Hematopoietic multipotent progenitor cell treated with erythropoietin and hydrocortisone succinate and interleukin-3 and kit ligand, for 4 days (in vitro differentiated cells): ENCODE results near the gene PLEKHA5.
"Not testable (repeated sequence)": the region's sequence is repeated elsewhere in the genome, so short reads cannot be mapped to it uniquely, and the experiment has no call there.

Experiments used
- DNase-seq: peaks from one replicate; pipeline ENCODE4 v3.0.0-alpha.2; 2015

Gene PLEKHA5

DNA sequence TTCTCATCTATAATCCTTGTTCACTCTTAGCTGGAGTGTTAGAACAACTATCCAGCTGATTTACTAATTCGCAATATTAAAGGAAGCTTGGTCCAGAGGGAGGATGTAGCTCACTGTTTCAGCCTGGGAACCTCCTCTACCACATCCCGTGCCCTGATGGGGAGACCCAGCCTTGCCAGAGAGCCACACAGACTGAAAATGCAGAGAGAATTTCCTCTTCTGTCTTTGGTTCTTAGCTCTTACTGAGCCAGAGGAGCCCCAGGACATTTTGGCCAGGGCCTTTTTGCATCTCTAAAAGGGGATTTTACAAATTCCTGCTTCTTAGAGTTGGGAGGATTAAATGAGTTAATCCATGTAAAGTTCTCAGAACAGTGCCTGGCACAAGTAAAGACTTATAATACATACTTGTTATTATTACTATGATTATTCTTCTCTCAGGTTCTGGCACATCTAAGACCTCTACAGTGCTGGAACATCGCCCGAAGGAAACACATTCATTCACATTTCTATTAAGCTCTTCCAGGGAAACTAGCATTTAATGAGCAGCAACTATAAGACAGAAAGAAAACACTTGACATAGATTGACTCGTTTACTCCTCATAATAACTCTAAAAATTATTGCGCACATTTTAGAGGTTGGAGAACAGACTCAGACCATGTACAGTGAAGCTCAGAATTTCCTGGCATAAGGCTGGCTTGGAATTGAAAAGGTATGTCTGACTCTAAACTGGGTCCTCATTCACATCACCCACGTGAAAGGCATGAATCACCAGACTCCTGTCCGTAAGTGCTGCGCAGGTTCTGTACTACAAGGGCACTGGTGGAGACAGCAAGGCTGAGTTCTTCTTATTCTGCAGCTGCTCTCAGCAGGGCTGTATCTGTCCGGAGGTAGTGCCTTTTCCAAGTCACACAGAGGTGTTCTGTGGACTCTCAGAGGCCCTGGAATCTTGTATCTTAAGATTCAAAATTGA lies 282.0 kb downstream of the PLEKHA5 start:
- DNase-seq = no peak

DNA sequence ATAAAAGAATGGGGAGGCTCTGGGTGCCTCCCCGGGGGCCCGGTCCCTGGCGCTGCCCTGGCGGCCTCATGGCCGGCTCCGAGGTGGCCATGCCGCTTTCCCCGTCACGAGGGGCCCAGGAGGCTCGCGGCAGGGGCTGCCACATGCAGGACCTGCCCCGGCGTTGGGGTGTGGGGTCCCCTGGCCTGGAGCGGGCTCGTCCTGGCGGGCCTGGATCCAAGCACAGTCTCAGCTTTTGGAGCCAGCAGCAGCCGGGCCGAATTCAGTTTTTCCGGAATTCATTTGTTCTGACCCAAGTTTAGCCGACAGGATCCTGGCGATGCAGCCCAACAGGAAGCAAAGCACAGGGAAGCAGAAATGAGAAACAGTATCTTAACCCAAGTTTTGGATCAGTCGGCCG lies 283.3 kb downstream of the PLEKHA5 start:
- no peak for DNase-seq

- not testable (repeated sequence) for DNase-seq
Measured at GRCh38 chr12:19413582-19413981, 284.0 kb downstream of the PLEKHA5 start.

GRCh38 chr12:19415563-19415962 lies 286.0 kb downstream of the PLEKHA5 start:
- DNase-seq = no peak

- DNase-seq = no peak
Measured at GRCh38 chr12:19419086-19419485, 289.6 kb downstream of the PLEKHA5 start.

DNA sequence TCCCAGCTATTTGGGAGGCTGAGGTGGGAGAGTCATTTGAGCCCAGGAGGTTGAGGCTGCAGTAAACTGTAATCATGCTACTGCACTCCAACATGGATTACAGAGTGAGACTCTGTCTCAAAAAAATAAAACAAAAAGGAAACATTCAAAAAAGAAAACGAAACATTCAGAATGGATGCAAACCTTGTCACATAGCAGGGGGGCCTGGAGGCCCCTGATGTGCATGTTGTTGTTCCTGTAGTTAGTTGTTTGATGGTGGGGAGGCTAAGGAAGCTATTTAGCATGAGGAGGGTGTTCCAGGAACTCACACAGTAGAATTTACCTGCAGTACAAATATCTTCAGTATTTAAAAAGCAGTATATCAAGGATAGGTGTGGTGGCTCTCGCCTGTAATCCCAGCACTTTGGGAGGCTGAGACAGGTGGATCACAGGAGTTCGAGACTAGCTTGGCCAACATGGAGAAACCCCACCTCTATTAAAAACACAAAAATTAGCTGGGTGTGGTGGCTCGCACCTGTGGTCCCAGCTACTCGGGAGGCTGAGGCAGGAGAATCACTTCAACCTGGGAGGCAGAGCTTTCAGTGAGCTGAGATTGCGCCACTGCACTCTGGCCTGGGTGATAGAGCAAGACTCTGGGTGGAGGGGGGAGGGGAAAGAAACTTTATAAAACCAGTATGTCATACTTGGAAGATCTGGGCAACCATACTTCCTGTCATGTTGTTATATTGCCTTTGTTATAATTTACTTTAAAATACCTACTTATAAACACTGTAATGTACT lies 292.2 kb downstream of the PLEKHA5 start:
- peak; percentile 40 for DNase-seq

DNA sequence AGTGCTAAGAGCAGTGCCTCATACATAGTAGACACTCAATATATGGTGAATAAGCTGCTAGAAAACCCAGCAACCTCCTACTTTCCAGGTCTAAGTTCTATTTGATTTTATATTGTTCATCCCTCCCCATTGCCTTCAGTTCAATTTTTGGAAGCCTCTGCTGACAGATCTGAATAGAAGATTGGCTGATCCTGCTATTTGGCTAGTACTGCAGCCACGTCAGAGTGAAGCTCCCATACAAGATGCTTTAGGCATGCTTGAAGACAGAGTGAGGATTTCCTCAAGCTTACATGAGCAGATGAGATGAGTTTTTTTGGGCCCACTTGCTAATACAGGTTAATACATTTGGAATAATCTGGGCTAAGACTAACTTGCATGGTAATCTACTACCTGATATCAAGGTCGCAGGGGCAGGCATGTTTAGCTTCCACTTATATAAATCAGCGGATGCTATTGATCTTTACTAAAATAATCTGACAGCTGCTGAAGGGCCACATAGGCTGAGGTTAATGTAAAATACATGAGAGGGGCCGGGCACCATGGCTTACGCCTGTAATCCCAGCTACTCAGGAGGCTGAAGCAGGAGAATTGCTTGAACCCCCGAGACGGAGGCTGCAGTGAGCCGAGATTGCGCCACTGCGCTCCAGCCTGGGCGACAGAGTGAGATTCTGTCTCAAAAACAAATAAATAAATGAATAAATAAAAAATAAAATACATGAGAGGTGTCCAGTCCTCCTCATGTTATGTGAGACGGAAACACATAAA lies 293.8 kb downstream of the PLEKHA5 start:
- DNase-seq = no peak
